Astrocyte (in vitro differentiated cells and primary cell): Measurements from ENCODE around the gene PRDM11.

ENCODE experiments used
- CTCF ChIP-seq: IDR thresholded peaks from 2 replicates; pipeline ENCODE4 v1.5.1; 2011; ENCODE audit warnings: low read depth, mild to moderate bottlenecking, inconsistent platforms, low read length, moderate library complexity; ENCODE audit not compliant: insufficient read depth
- EZH2 ChIP-seq: IDR thresholded peaks from 2 replicates; pipeline ENCODE4 v1.6.1; 2012; ENCODE audit warnings: mild to moderate bottlenecking, low read length, inconsistent platforms; ENCODE audit not compliant: insufficient read depth

DNA sequence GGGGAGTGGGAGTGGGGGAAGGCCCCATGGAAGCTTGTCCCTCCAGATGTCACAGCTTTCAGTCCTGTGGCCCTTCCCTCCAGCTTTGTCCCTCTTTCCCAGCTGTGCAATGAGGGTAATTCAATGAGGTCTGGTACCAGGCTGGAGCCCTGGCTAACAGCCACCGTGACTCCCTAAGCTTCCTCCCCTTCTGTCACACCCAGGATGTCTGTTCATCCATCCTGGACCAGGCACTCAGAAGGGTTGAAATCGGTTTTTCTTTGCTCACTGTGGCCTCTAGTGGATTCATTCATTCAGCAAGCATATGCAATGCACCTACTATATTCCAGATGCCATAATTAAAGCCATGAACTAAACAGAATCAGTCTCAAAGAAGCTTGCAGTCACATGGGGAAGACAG lies 101.0 kb downstream of the PRDM11 start:
- TF ChIP-seq CTCF (no peak), EZH2 (no peak)
